HepG2 (cell line): ENCODE results near the gene SNRPD3. TPM values are rescaled to one million over a fixed set of nuclear protein-coding genes. Genes with fewer than 3 reads are reported as not detected.
A peak's percentile ranks its signal among the peaks of the same experiment; 100 is the strongest.

Experiments used
- BORCS8-MEF2B ChIP-seq: sonication (generic); formaldehyde crosslinking; IDR thresholded peaks from 2 replicates; pipeline ENCODE4 v1.8.0; 2022; ENCODE audit warnings: mild to moderate bottlenecking, missing genetic modification reagents
- GABPB1 ChIP-seq: IDR thresholded peaks from 2 replicates; pipeline ENCODE4 v1.6.1; 2016; ENCODE audit warnings: mild to moderate bottlenecking, missing genetic modification reagents, moderate library complexity, missing compliant biosample characterization
- KAT8 ChIP-seq: IDR thresholded peaks from 2 replicates; pipeline ENCODE4 v1.6.1; 2016; ENCODE audit warnings: missing genetic modification reagents, missing compliant biosample characterization
- MAFK ChIP-seq, 2 experiments: IDR thresholded peaks in 1 of 2; conservative IDR thresholded peaks in 1 of 2; 2 replicates each; pipeline ENCODE4 v1.6.1; 2011; ENCODE audit warnings: improper control_type of control experiment in 2 of 2, low read length in 2 of 2
- MEIS2 ChIP-seq: sonication (generic); formaldehyde crosslinking; IDR thresholded peaks from 2 replicates; pipeline ENCODE4 v1.9.0; 2021; ENCODE audit warnings: mild to moderate bottlenecking, missing genetic modification reagents
- NFATC3 ChIP-seq: sonication (generic); formaldehyde crosslinking; IDR thresholded peaks from 2 replicates; pipeline ENCODE4 v1.5.1; 2020; ENCODE audit warnings: mild to moderate bottlenecking, missing genetic modification reagents
- POLR2A ChIP-seq, 2 experiments: IDR thresholded peaks; 2 replicates each; pipeline ENCODE4 v1.6.1; 2011; ENCODE audit warnings: low read depth in 2 of 2, low read length in 2 of 2, mild to moderate bottlenecking in 1 of 2, moderate library complexity in 1 of 2; ENCODE audit not compliant: insufficient read depth in 1 of 2
- TEAD3 ChIP-seq: optimal IDR thresholded peaks from 2 replicates; pipeline ENCODE3; 2016; ENCODE audit warnings: borderline replicate concordance
- YEATS4 ChIP-seq: sonication (generic); formaldehyde crosslinking; IDR thresholded peaks from 2 replicates; pipeline ENCODE4 v1.4.0; 2020; ENCODE audit warnings: missing genetic modification reagents, borderline replicate concordance
- ZFX ChIP-seq: sonication (generic); formaldehyde crosslinking; IDR thresholded peaks from 2 replicates; pipeline ENCODE4 v1.4.0; 2020; ENCODE audit warnings: mild to moderate bottlenecking, low read depth, missing genetic modification reagents, moderate library complexity
- ZNF367 ChIP-seq: sonication (generic); formaldehyde crosslinking; IDR thresholded peaks from 2 replicates; pipeline ENCODE4 v1.4.0; 2020; ENCODE audit warnings: missing genetic modification reagents, borderline replicate concordance
- ZNF501 ChIP-seq: sonication (generic); formaldehyde crosslinking; IDR thresholded peaks from 2 replicates; pipeline ENCODE4 v1.5.1; 2020; ENCODE audit warnings: mild to moderate bottlenecking, moderate library complexity, missing genetic modification reagents
- ZNF503 ChIP-seq: sonication (generic); formaldehyde crosslinking; IDR thresholded peaks from 2 replicates; pipeline ENCODE4 v1.4.0; 2020; ENCODE audit warnings: missing genetic modification reagents
- ZNF552 ChIP-seq: sonication (generic); formaldehyde crosslinking; IDR thresholded peaks from 2 replicates; pipeline ENCODE4 v1.9.0; 2022; ENCODE audit warnings: missing genetic modification reagents, mild to moderate bottlenecking, borderline replicate concordance
- ZNF556 ChIP-seq: sonication (generic); formaldehyde crosslinking; IDR thresholded peaks from 2 replicates; pipeline ENCODE4 v1.4.0; 2020; ENCODE audit warnings: mild to moderate bottlenecking, missing genetic modification reagents, borderline replicate concordance
- ZNF570 ChIP-seq: sonication (generic); formaldehyde crosslinking; IDR thresholded peaks from 2 replicates; pipeline ENCODE4 v1.4.0; 2020; ENCODE audit warnings: mild to moderate bottlenecking, missing genetic modification reagents, borderline replicate concordance
- ZNF709 ChIP-seq: sonication (generic); formaldehyde crosslinking; IDR thresholded peaks from 2 replicates; pipeline ENCODE4 v1.5.0; 2020; ENCODE audit warnings: mild to moderate bottlenecking, missing genetic modification reagents
- ZNF781 ChIP-seq: sonication (generic); formaldehyde crosslinking; IDR thresholded peaks from 2 replicates; pipeline ENCODE4 v1.5.1; 2020; ENCODE audit warnings: borderline replicate concordance, mild to moderate bottlenecking, missing genetic modification reagents; ENCODE audit errors: not compliant biosample characterization
- polyA plus RNA-seq, 8 experiments: library from polyadenylated mRNA; depleted of rRNA in 3 of 8; stranded (reverse) in 7 of 8; unstranded in 1 of 8; fragments of >200 nt; fragmentation: Illumina TruSeq in 4 of 8; extraction: Trizol in 4 of 8; gene quantifications; 2 replicates each; pipeline versions ENCODE4 v1.2.1 to v1.2.3, GENCODE V29; 2011 to 2016; ENCODE audit warnings: low read depth in 4 of 8, missing spikeins in 1 of 8, mixed read lengths in 1 of 8; ENCODE audit not compliant: insufficient read depth in 1 of 8
- total RNA-seq, 5 experiments: library from RNA; depleted of rRNA; stranded (reverse); fragments of >200 nt; fragmentation: Illumina TruSeq; extraction: Trizol; gene quantifications; 2 replicates each; pipeline ENCODE4 v1.2.3, GENCODE V29; 2016; ENCODE audit warnings: low read depth in 1 of 5
- TF ChIP-seq, protein P1 (sequence below), 2 experiments: sonication (generic) in 1 of 2; formaldehyde crosslinking in 1 of 2; IDR thresholded peaks; 2 replicates each; pipeline versions ENCODE4 v1.4.0 to v1.6.1; 2018 to 2020; ENCODE audit warnings: missing genetic modification reagents in 2 of 2, borderline replicate concordance in 1 of 2, low read depth in 1 of 2, mild to moderate bottlenecking in 1 of 2, missing biosample characterization in 1 of 2
- TF ChIP-seq, protein P2 (sequence below): sonication (generic); formaldehyde crosslinking; IDR thresholded peaks from 2 replicates; pipeline ENCODE4 v1.8.0; 2022; ENCODE audit warnings: mild to moderate bottlenecking, missing genetic modification reagents, borderline replicate concordance
- TF ChIP-seq, protein P3 (sequence below): sonication (generic); formaldehyde crosslinking; IDR thresholded peaks from 2 replicates; pipeline ENCODE4 v1.5.1; 2020; ENCODE audit warnings: missing genetic modification reagents, mild to moderate bottlenecking, borderline replicate concordance

SNRPD3 gene
- total and polyA plus RNA-seq, 2 of the 13 experiments (the other 11 are each of a cell fraction or from before 2014, with no cell fraction given), result 110 to 209 TPM

GRCh38 chr22:24583221-24584165 is 27.7 kb downstream of the SNRPD3 start (continued):
- TF ChIP-seq, protein P1, sequence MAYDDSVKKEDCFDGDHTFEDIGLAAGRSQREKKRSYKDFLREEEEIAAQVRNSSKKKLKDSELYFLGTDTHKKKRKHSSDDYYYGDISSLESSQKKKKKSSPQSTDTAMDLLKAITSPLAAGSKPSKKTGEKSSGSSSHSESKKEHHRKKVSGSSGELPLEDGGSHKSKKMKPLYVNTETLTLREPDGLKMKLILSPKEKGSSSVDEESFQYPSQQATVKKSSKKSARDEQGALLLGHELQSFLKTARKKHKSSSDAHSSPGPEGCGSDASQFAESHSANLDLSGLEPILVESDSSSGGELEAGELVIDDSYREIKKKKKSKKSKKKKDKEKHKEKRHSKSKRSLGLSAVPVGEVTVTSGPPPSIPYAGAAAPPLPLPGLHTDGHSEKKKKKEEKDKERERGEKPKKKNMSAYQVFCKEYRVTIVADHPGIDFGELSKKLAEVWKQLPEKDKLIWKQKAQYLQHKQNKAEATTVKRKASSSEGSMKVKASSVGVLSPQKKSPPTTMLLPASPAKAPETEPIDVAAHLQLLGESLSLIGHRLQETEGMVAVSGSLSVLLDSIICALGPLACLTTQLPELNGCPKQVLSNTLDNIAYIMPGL (CRISPR knock-in tag; IDR thresholded peaks at IDR 0.05; ENCODE audit: borderline replicate concordance in 1 of 2, low read depth in 1 of 2), result peak in 1 of 2 experiments; percentile 58; a peak in 2 of 4 replicates
- TF ChIP-seq ZNF570 (CRISPR knock-in tag) (no peak), ZFX (CRISPR knock-in tag) (peak; percentile 97), POLR2A (IDR thresholded peaks at IDR 0.05; ENCODE audit: insufficient read depth in 1 of 2, low read depth in 2 of 2, low read length in 2 of 2) (peak in 1 of 2 experiments; percentile 44; a peak in 1 of 4 replicates), MEIS2 (no peak; the same call in 1 of the 2 replicates), YEATS4 (CRISPR knock-in tag) (peak; percentile 47; the same call in 1 of the 2 replicates), GABPB1 (CRISPR knock-in tag) (no peak; the same call in 1 of the 2 replicates), ZNF556 (CRISPR knock-in tag) (no peak), MAFK (conservative IDR thresholded peaks at IDR 0.05 in 1 of 2, IDR thresholded peaks at IDR 0.05 in 1 of 2; ENCODE audit: low read length in 2 of 2) (no peak), ZNF781 (CRISPR knock-in tag) (peak; percentile 27), BORCS8-MEF2B (CRISPR knock-in tag) (0 out of 2 replicates have a peak, but pooled peaks have one; percentile 18), TEAD3 (CRISPR knock-in tag) (no peak), ZNF552 (CRISPR knock-in tag) (0 out of 2 replicates have a peak, but pooled peaks have one; percentile 72), ZNF501 (0 out of 2 replicates have a peak, but pooled peaks have one; percentile 17), NFATC3 (no peak), KAT8 (peak; percentile 22; the same call in 1 of the 2 replicates), ZNF709 (0 out of 2 replicates have a peak, but pooled peaks have one; percentile 20), ZNF367 (no peak), ZNF503 (CRISPR knock-in tag) (no peak)
- TF ChIP-seq, protein P2, sequence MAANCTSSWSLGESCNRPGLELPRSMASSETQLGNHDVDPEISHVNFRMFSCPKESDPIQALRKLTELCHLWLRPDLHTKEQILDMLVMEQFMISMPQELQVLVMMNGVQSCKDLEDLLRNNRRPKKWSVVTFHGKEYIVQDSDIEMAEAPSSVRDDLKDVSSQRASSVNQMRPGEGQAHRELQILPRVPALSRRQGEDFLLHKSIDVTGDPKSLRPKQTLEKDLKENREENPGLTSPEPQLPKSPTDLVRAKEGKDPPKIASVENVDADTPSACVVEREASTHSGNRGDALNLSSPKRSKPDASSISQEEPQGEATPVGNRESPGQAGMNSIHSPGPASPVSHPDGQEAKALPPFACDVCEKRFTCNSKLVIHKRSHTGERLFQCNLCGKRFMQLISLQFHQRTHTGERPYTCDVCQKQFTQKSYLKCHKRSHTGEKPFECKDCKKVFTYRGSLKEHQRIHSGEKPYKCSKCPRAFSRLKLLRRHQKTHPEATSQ (CRISPR knock-in tag), result peak; percentile 31; the same call in 1 of the 2 replicates
- TF ChIP-seq, protein P3, sequence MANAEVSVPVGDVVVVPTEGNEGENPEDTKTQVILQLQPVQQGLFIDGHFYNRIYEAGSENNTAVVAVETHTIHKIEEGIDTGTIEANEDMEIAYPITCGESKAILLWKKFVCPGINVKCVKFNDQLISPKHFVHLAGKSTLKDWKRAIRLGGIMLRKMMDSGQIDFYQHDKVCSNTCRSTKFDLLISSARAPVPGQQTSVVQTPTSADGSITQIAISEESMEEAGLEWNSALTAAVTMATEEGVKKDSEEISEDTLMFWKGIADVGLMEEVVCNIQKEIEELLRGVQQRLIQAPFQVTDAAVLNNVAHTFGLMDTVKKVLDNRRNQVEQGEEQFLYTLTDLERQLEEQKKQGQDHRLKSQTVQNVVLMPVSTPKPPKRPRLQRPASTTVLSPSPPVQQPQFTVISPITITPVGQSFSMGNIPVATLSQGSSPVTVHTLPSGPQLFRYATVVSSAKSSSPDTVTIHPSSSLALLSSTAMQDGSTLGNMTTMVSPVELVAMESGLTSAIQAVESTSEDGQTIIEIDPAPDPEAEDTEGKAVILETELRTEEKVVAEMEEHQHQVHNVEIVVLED, result no peak
